ENCODE measurements around the gene REEP6.
A peak's percentile ranks its signal among the peaks of the same experiment; 100 is the strongest.
"Not testable (repeated sequence)": the region's sequence is repeated elsewhere in the genome, so short reads cannot be mapped to it uniquely, and the experiment has no call there.

Gene REEP6

GRCh38 chr19:1528596-1529429, 37.8 kb downstream of the REEP6 start:
- no peaks in the 10 kb centered on the region for H3K4me1 ChIP-seq (ENCODE audit: control insufficient read depth, insufficient read depth, low read length, unreplicated experiment)
- no peak overlapping the region for H3K4me3 ChIP-seq (ENCODE audit: low read depth, low read length)
- peaks cover 10% of the 10 kb centered on the region for H3K27me3 ChIP-seq (ENCODE audit: insufficient read depth, low read length)
- H3K36me3 ChIP-seq (ENCODE audit: insufficient read depth, low read length) = no peaks in the 10 kb centered on the region
- no peaks in the 10 kb centered on the region for H3K79me2 ChIP-seq (ENCODE audit: control insufficient read depth, insufficient read depth, low read length, unreplicated experiment)
- H2AFZ ChIP-seq (ENCODE audit: low read length, unreplicated experiment) = no peak overlapping the region
- H3K27ac ChIP-seq (ENCODE audit: low read depth, low read length) = no peak overlapping the region

GRCh38 chr19:1529430-1529816, 38.4 kb downstream of the REEP6 start:
- Histone ChIP-seq H3K4me1 (ENCODE audit: control insufficient read depth, insufficient read depth, low read length, unreplicated experiment) (no peaks in the 10 kb centered on the region), H3K27me3 (ENCODE audit: insufficient read depth, low read length) (peaks cover 8% of the 10 kb centered on the region), H3K79me2 (ENCODE audit: control insufficient read depth, insufficient read depth, low read length, unreplicated experiment) (no peaks in the 10 kb centered on the region)

GRCh38 chr19:1530856-1531255, 39.9 kb downstream of the REEP6 start:
- not testable (repeated sequence) for H3K79me2 ChIP-seq (ENCODE audit: control insufficient read depth, insufficient read depth, low read length, unreplicated experiment); H3K4me3 ChIP-seq (ENCODE audit: low read depth, low read length); H3K36me3 ChIP-seq (ENCODE audit: insufficient read depth, low read length); H3K4me1 ChIP-seq (ENCODE audit: control insufficient read depth, insufficient read depth, low read length, unreplicated experiment); H3K27me3 ChIP-seq (ENCODE audit: insufficient read depth, low read length); H2AFZ ChIP-seq (ENCODE audit: low read length, unreplicated experiment); H3K27ac ChIP-seq (ENCODE audit: low read depth, low read length)

More at GRCh38 chr19:1529430-1529816, 38.4 kb downstream of the REEP6 start:
- Histone ChIP-seq H2AFZ (ENCODE audit: low read length, unreplicated experiment) (no peak overlapping the region), H3K4me3 (ENCODE audit: low read depth, low read length) (no peak overlapping the region), H3K36me3 (ENCODE audit: insufficient read depth, low read length) (no peaks in the 10 kb centered on the region), H3K27ac (ENCODE audit: low read depth, low read length) (no peak overlapping the region)

GRCh38 chr19:1531587-1531986, 40.6 kb downstream of the REEP6 start:
- no peaks in the 10 kb centered on the region for H3K36me3 ChIP-seq (ENCODE audit: insufficient read depth, low read length)
- no peaks in the 10 kb centered on the region for H3K27me3 ChIP-seq (ENCODE audit: insufficient read depth, low read length)
- no peak overlapping the region for H3K27ac ChIP-seq (ENCODE audit: low read depth, low read length)
- H3K4me3 ChIP-seq (ENCODE audit: low read depth, low read length) = no peak overlapping the region
- no peaks in the 10 kb centered on the region for H3K79me2 ChIP-seq (ENCODE audit: control insufficient read depth, insufficient read depth, low read length, unreplicated experiment)
- H2AFZ ChIP-seq (ENCODE audit: low read length, unreplicated experiment) = no peak overlapping the region
- no peaks in the 10 kb centered on the region for H3K4me1 ChIP-seq (ENCODE audit: control insufficient read depth, insufficient read depth, low read length, unreplicated experiment)

- no peak overlapping the region for H3K4me3 ChIP-seq (ENCODE audit: low read depth, low read length)
- H3K4me1 ChIP-seq (ENCODE audit: control insufficient read depth, insufficient read depth, low read length, unreplicated experiment) = no peaks in the 10 kb centered on the region
- no peaks in the 10 kb centered on the region for H3K79me2 ChIP-seq (ENCODE audit: control insufficient read depth, insufficient read depth, low read length, unreplicated experiment)
- H3K27me3 ChIP-seq (ENCODE audit: insufficient read depth, low read length) = no peaks in the 10 kb centered on the region
- H2AFZ ChIP-seq (ENCODE audit: low read length, unreplicated experiment) = no peak overlapping the region
- H3K27ac ChIP-seq (ENCODE audit: low read depth, low read length) = no peak overlapping the region
- H3K36me3 ChIP-seq (ENCODE audit: insufficient read depth, low read length) = no peaks in the 10 kb centered on the region
Measured at GRCh38 chr19:1532003-1532402, 41.0 kb downstream of the REEP6 start.

- Histone ChIP-seq H3K79me2 (ENCODE audit: control insufficient read depth, insufficient read depth, low read length, unreplicated experiment) (no peaks in the 10 kb centered on the region), H3K4me3 (ENCODE audit: low read depth, low read length) (no peak overlapping the region), H3K27me3 (ENCODE audit: insufficient read depth, low read length) (no peaks in the 10 kb centered on the region), H2AFZ (ENCODE audit: low read length, unreplicated experiment) (no peak overlapping the region), H3K4me1 (ENCODE audit: control insufficient read depth, insufficient read depth, low read length, unreplicated experiment) (peaks cover 1% of the 10 kb centered on the region), H3K27ac (ENCODE audit: low read depth, low read length) (no peak overlapping the region), H3K36me3 (ENCODE audit: insufficient read depth, low read length) (no peaks in the 10 kb centered on the region)
Measured at GRCh38 chr19:1533510-1534150, 42.6 kb downstream of the REEP6 start.

- peaks cover 5% of the 10 kb centered on the region for H3K4me1 ChIP-seq (ENCODE audit: control insufficient read depth, insufficient read depth, low read length, unreplicated experiment)
- no peak overlapping the region for H3K4me3 ChIP-seq (ENCODE audit: low read depth, low read length)
- H2AFZ ChIP-seq (ENCODE audit: low read length, unreplicated experiment) = no peak overlapping the region
- no peaks in the 10 kb centered on the region for H3K79me2 ChIP-seq (ENCODE audit: control insufficient read depth, insufficient read depth, low read length, unreplicated experiment)
- no peak overlapping the region for H3K27ac ChIP-seq (ENCODE audit: low read depth, low read length)
- H3K27me3 ChIP-seq (ENCODE audit: insufficient read depth, low read length) = no peaks in the 10 kb centered on the region
- no peaks in the 10 kb centered on the region for H3K36me3 ChIP-seq (ENCODE audit: insufficient read depth, low read length)
Measured at GRCh38 chr19:1534972-1535371, 44.0 kb downstream of the REEP6 start.

- not testable (repeated sequence) for H3K27me3 ChIP-seq (ENCODE audit: insufficient read depth, low read length); H3K36me3 ChIP-seq (ENCODE audit: insufficient read depth, low read length); H3K4me3 ChIP-seq (ENCODE audit: low read depth, low read length); H2AFZ ChIP-seq (ENCODE audit: low read length, unreplicated experiment); H3K79me2 ChIP-seq (ENCODE audit: control insufficient read depth, insufficient read depth, low read length, unreplicated experiment); H3K4me1 ChIP-seq (ENCODE audit: control insufficient read depth, insufficient read depth, low read length, unreplicated experiment); H3K27ac ChIP-seq (ENCODE audit: low read depth, low read length)
Measured at GRCh38 chr19:1535699-1536098, 44.7 kb downstream of the REEP6 start.

GRCh38 chr19:1538978-1539377, 48.0 kb downstream of the REEP6 start:
- peak overlapping the region; percentile 59 for H3K4me3 ChIP-seq (ENCODE audit: low read depth, low read length)
- H3K4me1 ChIP-seq (ENCODE audit: control insufficient read depth, insufficient read depth, low read length, unreplicated experiment) = peaks cover 5% of the 10 kb centered on the region
- no peak overlapping the region for H3K27ac ChIP-seq (ENCODE audit: low read depth, low read length)
- no peaks in the 10 kb centered on the region for H3K27me3 ChIP-seq (ENCODE audit: insufficient read depth, low read length)
- H3K36me3 ChIP-seq (ENCODE audit: insufficient read depth, low read length) = no peaks in the 10 kb centered on the region
- no peak overlapping the region for H2AFZ ChIP-seq (ENCODE audit: low read length, unreplicated experiment)
- no peaks in the 10 kb centered on the region for H3K79me2 ChIP-seq (ENCODE audit: control insufficient read depth, insufficient read depth, low read length, unreplicated experiment)

- not testable (repeated sequence) for H3K27ac ChIP-seq (ENCODE audit: low read depth, low read length); H2AFZ ChIP-seq (ENCODE audit: low read length, unreplicated experiment); H3K36me3 ChIP-seq (ENCODE audit: insufficient read depth, low read length); H3K27me3 ChIP-seq (ENCODE audit: insufficient read depth, low read length); H3K4me1 ChIP-seq (ENCODE audit: control insufficient read depth, insufficient read depth, low read length, unreplicated experiment); H3K79me2 ChIP-seq (ENCODE audit: control insufficient read depth, insufficient read depth, low read length, unreplicated experiment); H3K4me3 ChIP-seq (ENCODE audit: low read depth, low read length)
Measured at GRCh38 chr19:1539749-1540148, 48.8 kb downstream of the REEP6 start.

GRCh38 chr19:1540365-1540925, 49.5 kb downstream of the REEP6 start:
- Histone ChIP-seq H3K27me3 (ENCODE audit: insufficient read depth, low read length) (no peaks in the 10 kb centered on the region), H2AFZ (ENCODE audit: low read length, unreplicated experiment) (no peak overlapping the region), H3K4me1 (ENCODE audit: control insufficient read depth, insufficient read depth, low read length, unreplicated experiment) (peaks cover 5% of the 10 kb centered on the region), H3K36me3 (ENCODE audit: insufficient read depth, low read length) (no peaks in the 10 kb centered on the region), H3K4me3 (ENCODE audit: low read depth, low read length) (no peak overlapping the region), H3K79me2 (ENCODE audit: control insufficient read depth, insufficient read depth, low read length, unreplicated experiment) (no peaks in the 10 kb centered on the region), H3K27ac (ENCODE audit: low read depth, low read length) (no peak overlapping the region)

All from ACC112 (cell line).